Ovary (tissue), 3 donors: ENCODE measurements around the gene PCGF3.

Experiments
- CTCF ChIP-seq, 3 donors: fragments of 450-650 bp in 2 of 3; fragments of 200-600 bp in 1 of 3; IDR thresholded peaks; one replicate each; pipeline versions ENCODE4 v1.5.1 to v1.8.0; 2016 to 2022; ENCODE audit warnings: antibody characterized with exemption in 3 of 3, mild to moderate bottlenecking in 1 of 3
- EP300 ChIP-seq: sonication (generic); formaldehyde crosslinking; IDR thresholded peaks from one replicate; pipeline ENCODE4 v1.6.1; 2017; ENCODE audit warnings: antibody characterized with exemption
- POLR2A ChIP-seq: fragments of 450-650 bp; IDR thresholded peaks from one replicate; pipeline ENCODE4 v1.6.1; 2017; ENCODE audit warnings: antibody characterized with exemption, mild to moderate bottlenecking, moderate library complexity
- donor health status: DM: no; HTN: no; CAD: no.

GRCh38 chr4:683982-684622 lies 21.5 kb upstream of the PCGF3 start:
- TF ChIP-seq CTCF (IDR thresholded peaks at IDR 0.05), result no peak
- no peak for TF ChIP-seq POLR2A
- no peak for TF ChIP-seq EP300
